Measurements from ENCODE around the gene SCGB1C1. TPM values are rescaled to one million over a fixed set of nuclear protein-coding genes. Genes with fewer than 3 reads are reported as not detected.

The SCGB1C1 gene
- total RNA-seq: not detected in 2 replicates

DNA sequence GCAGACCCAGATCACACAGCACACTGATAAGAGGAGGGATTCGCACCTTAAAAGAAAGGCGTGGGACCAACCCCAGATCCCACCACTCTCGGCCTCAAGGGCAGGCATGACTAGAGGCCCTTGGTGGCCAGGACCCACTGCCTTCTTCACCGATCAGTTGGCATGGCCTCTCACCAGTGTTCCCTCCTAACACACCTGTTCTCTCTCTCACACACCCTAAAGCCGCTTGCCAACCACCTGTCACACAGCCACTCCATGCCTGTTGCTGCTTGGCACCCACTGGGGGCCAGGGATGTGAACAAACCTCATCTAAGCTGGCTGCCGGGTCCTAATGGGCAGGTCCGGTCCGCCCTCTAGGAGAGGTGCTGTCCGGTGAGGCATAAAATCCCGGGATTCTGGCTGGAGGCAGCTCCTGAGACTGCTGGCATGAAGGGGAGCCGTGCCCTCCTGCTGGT lies at the start of gene SCGB1C1:
SCGB1C1 (plus strand) TSS at position 405 of the 455 bp plus-strand sequence; CDS start at position 427, 22 bp downstream.

DNA sequence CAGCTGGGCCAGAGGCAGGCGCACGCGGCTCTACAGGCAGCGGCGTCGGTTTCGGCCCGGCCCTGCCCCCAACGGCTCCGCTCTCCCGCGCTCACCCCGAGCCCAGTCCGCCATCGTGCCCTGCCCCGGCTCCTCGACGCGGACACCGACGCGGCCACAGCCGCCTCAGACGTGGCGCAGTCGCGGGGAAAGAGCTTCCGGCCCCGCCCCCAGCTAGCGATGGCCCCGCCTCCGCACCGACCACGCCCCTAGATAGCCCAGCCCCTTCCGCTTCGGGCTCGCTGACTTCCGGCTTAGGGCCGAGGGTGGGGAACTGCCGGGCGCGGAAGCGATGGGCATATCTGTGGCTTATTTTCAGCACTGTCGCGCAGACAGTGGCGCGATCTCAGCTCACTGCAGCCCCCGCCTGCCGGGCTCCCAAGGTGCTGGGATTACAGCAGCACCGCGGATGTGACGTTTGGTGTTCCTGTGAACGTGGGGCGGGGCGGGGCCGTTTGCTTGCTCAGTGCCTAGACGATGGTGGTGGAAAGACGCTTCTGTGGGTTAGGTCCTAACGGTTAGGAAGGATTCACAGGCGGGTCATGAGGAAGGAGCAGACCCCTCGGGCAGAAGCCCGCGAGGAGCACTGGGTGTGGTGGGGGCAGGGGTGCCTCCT lies 14.5 kb downstream of the SCGB1C1 start, which contains the start of the genes BET1L and RIC8A:
BET1L (minus strand) TSS at position 192 of the 655 bp plus-strand sequence; CDS start at position 114, 78 bp downstream.
RIC8A (plus strand) TSS at position 501 of the 655 bp plus-strand sequence. CDS start 1,147 bp downstream, outside the sequence.

DNA sequence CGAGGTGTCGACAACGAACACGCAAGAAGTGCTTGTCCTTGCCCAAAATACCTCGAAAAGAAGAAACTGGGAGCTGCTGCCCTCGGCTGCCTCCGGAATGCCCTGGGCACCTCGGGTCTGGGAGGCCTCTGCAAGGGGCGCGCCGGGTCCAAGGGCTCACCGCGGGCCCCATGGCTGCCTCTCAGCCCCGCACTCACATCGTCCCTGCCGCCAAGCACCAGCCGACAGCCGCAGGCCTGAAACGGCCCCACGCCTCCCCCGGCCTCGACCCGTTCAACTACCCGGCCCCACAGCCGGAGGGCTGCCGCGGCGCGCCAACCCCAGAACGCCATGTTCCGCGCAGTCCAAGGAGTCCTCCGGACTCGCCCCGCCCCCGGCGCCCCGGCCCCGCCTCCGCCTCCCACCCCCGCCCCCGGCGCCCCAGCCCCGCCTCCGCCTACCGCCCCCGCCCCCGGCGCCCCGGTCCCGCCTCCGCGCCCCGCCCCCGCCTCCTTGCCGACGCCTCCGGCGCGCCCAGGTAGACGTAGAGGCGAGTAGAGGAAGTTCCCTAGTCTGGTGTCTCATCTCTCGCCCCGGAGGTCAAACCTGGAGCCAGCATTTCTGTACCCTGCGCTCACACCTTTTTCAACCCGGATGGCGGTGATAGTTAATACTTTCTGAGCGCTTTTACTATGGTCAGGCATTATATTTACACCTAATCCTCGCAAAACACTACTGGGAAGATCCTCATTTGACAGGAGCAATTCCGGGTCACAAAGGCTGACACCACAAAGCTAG lies 43.3 kb downstream of the SCGB1C1 start, which contains the start of gene SIRT3:
SIRT3 (minus strand) TSS at position 346 of the 777 bp plus-strand sequence; CDS start at position 332, 14 bp downstream.

DNA sequence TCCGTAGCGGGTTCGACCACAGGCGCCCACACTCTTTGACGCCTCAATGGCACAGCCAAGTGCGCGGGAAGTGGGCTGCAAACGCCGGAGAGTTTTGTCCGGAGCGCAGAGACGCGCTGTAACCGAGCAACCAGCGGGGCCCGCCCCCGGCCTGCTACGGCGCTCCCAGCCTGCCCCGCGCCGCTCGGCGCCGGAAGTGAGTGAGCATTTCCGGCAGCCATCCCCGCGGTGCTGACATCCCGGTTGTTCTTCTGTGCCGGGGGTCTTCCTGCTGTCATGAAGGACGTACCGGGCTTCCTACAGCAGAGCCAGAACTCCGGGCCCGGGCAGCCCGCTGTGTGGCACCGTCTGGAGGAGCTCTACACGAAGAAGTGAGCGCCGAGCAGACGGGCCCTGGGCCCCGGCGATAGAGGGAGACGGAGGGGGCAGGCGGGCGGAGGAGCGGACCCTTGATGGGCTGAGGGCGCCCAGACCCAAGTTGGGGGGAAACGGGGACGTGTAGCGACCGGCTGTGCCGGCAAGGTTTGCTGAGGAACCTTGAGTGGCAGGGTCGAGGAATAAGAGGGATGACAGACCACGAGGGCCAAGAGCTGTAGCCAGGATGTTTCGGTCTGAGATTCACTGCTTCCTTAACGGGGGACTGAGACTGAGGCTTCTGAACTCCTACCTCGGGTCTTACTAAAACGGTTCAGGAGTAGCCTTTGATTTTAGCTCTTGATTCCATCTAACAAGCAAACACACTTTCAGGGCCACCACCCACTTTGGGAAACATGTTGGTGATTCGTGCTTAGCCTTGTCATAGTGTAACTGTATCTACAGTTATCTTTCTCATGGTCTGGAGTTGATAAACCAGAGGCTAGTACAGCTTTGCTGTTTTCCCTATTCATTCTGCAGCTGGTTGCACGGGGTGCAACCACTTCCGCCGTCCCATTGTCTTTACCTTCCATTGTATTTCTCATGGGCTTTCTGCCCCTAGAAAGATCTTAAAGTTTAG lies 44.2 kb downstream of the SCGB1C1 start, which contains the start of gene PSMD13:
PSMD13 (plus strand) TSS at position 203 of the 994 bp plus-strand sequence; CDS start at position 277, 74 bp downstream.

Small RNA genes within 50 kb of the gene (small RNA-seq; reads per million reads assigned to genes)
- not detected for gene RNU6-447P

Other genes with a start within 250 kb of the SCGB1C1 start
- gene BET1L, start 14.3 kb downstream of the SCGB1C1 start, total RNA-seq: 13.7 and 13.9 TPM in 2 replicates
- 86.4 and 108 TPM in 2 replicates for gene RIC8A, start 14.6 kb downstream of the SCGB1C1 start, total RNA-seq
- gene SIRT3, start 43.3 kb downstream of the SCGB1C1 start, total RNA-seq: 5.6 and 8.5 TPM in 2 replicates
- gene PSMD13, start 43.9 kb downstream of the SCGB1C1 start, total RNA-seq: 184 and 220 TPM in 2 replicates
- gene NLRP6, start 85.3 kb downstream of the SCGB1C1 start, total RNA-seq: not detected in 2 replicates
- 8.9 and 13.2 TPM in 2 replicates for gene PGGHG, start 96.0 kb downstream of the SCGB1C1 start, total RNA-seq
- gene IFITM5, start 106.4 kb downstream of the SCGB1C1 start, total RNA-seq: not detected in 2 replicates
- 72.5 and 210 TPM in 2 replicates for gene IFITM2, start 114.7 kb downstream of the SCGB1C1 start, total RNA-seq
- 2.5 and 10.0 TPM in 2 replicates for gene IFITM1, start 121.0 kb downstream of the SCGB1C1 start, total RNA-seq
- 51.2 and 85.8 TPM in 2 replicates for gene IFITM3, start 127.8 kb downstream of the SCGB1C1 start, total RNA-seq
- 0.86 and 1.1 TPM in 2 replicates for gene B4GALNT4, start 176.4 kb downstream of the SCGB1C1 start, total RNA-seq
- gene PKP3, start 201.1 kb downstream of the SCGB1C1 start, total RNA-seq: 0.07 and 0.13 TPM in 2 replicates
- 27.9 and 32.9 TPM in 2 replicates for gene SIGIRR, start 221.9 kb downstream of the SCGB1C1 start, total RNA-seq
- gene ANO9, start 248.9 kb downstream of the SCGB1C1 start, total RNA-seq: under 0.01 TPM in 1 of 2 replicates, not detected in the other